Keratinocyte (primary cell): ENCODE results near the gene TRIM13.

Experiments
- EZH2 ChIP-seq: IDR thresholded peaks from one replicate; pipeline ENCODE4 v1.6.1; 2012; ENCODE audit warnings: inconsistent platforms, mild to moderate bottlenecking, low read length, moderate library complexity
- TF ChIP-seq, protein P1 (sequence below), 3 experiments: IDR thresholded peaks in 1 of 3; conservative IDR thresholded peaks in 1 of 3; optimal IDR thresholded peaks in 1 of 3; 2 replicates in 2 of 3; 3 replicates in 1 of 3; pipeline versions ENCODE3 to v1.5.1; 2011; ENCODE audit warnings: low read length in 3 of 3, mild to moderate bottlenecking in 3 of 3, moderate library complexity in 2 of 3, control low read depth in 1 of 3, inconsistent platforms in 1 of 3; ENCODE audit not compliant: insufficient read depth in 2 of 3; ENCODE audit errors: extremely low read depth in 1 of 3

DNA sequence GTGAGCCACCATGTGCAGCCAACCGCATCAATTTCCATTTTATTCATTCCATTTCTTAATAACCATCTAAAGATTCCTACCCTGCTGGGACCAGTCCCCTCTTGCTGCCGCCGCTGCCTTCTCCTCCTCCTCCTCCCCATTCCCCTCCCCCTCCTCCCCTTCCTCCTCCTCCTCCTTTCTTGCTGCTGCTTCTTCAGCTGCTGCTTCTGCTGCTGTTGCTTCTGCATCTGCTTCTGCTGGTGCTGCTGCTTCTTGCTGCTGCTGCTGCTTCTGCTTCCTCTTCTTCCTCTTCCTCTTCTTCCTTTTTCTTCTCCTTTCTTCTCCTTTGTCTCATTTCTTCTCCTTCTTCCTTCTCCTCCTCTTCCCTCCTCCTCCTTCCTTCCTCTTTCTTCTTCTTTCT lies 40.7 kb upstream of the TRIM13 start:
- TF ChIP-seq, protein P1, sequence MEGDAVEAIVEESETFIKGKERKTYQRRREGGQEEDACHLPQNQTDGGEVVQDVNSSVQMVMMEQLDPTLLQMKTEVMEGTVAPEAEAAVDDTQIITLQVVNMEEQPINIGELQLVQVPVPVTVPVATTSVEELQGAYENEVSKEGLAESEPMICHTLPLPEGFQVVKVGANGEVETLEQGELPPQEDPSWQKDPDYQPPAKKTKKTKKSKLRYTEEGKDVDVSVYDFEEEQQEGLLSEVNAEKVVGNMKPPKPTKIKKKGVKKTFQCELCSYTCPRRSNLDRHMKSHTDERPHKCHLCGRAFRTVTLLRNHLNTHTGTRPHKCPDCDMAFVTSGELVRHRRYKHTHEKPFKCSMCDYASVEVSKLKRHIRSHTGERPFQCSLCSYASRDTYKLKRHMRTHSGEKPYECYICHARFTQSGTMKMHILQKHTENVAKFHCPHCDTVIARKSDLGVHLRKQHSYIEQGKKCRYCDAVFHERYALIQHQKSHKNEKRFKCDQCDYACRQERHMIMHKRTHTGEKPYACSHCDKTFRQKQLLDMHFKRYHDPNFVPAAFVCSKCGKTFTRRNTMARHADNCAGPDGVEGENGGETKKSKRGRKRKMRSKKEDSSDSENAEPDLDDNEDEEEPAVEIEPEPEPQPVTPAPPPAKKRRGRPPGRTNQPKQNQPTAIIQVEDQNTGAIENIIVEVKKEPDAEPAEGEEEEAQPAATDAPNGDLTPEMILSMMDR (optimal IDR thresholded peaks at IDR 0.05 in 1 of 3, IDR thresholded peaks at IDR 0.05 in 1 of 3, conservative IDR thresholded peaks at IDR 0.05 in 1 of 3; ENCODE audit: extremely low read depth in 1 of 3, insufficient read depth in 2 of 3, low read length in 3 of 3): no peak
- no peak for TF ChIP-seq EZH2
